IPS DF 4.7 (cell line): ENCODE results near the gene TMEM178B.

Source experiments
- DNase-seq: peaks from one replicate; pipeline ENCODE4 v3.0.0-alpha.2; 2013; ENCODE audit warnings: low spot score; ENCODE audit errors: extremely low read depth

The TMEM178B gene

DNA sequence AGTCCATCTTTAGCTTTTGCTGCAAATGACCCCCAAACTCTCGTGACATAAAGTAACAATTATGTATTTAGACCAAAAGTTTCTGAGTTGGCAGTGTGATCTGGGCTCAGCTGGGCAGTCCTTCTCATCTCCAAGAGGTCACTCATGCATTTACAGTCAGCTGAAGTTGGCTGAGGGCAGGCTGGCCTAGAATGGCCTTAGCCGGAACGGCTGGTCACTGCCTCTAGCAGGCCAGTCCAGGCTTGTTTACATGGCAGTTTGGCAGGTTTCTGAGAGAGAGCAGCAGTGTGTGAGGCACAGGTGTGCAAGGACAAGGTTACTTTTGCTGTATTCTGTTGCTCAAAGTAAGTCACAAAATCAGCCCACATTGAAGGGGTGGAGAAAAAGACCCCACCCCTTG, 277.3 kb downstream of the TMEM178B start:
- no peak for DNase-seq

DNA sequence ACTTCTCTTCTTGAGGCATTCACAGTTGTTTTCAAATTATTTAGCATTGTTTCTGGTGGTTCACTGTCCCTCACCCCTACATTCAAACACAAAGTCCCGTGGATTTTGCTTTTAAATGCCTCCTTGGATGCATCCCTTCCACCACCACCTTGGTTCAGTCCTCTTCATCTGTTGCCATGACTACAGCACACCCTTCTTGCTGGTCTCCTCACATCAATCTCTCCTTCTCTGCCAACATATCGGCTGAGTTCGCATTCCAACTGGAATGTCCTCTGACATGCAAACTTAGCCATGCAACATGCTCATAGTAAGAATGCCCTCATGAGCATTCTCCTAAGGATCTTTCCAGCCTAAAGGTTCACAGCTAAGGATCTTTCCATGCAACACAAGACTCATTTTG, 279.1 kb downstream of the TMEM178B start:
- no peak for DNase-seq

GRCh38 chr7:141354251-141354650, 280.4 kb downstream of the TMEM178B start:
- DNase-seq = no peak

DNA sequence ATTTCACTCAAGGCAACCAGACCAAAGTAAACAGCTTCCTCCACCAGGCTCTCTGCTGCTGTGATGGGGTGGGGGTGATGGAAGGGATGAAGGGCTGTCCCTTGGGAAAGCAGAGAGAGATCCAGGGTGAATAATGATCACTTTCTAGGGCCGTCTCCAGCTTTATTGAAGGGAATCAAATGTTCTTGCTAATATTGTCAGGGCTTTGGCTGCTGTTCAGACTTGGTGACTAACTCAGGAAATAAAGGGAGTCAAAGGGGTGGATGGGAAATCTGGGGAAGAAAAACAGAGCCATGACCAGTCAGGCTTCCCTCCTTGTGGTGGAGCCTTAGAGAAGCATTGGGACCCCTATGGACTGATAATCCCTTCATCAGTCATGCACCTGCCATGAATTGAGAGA, 281.2 kb downstream of the TMEM178B start:
- no peak for DNase-seq

- DNase-seq = no peak
Measured at GRCh38 chr7:141356161-141356560, 282.3 kb downstream of the TMEM178B start.

GRCh38 chr7:141358386-141358785, 284.5 kb downstream of the TMEM178B start:
- DNase-seq = no peak

DNA sequence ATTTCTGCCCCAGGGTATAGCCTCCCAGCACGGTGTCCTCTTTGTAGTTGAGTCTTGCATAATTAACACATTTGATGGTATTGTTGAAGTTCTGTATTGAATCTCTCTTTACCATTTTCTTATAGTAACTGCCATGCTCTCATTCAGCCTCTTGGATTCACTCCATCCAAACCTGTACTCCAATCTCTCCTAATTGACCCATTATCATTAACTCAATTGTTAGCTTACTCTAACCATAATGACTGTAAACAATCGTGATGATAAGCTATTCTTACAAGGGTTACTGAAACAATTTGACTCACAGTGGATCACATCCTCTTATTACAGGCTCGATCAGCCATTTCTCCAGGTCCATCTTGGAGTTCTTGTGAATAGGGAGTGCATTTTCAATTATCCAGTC, 285.4 kb downstream of the TMEM178B start:
- DNase-seq = no peak

GRCh38 chr7:141359740-141360415, 286.0 kb downstream of the TMEM178B start:
- no peak for DNase-seq

GRCh38 chr7:141360416-141360760, 286.5 kb downstream of the TMEM178B start:
- DNase-seq = no peak

GRCh38 chr7:141360803-141361202, 286.9 kb downstream of the TMEM178B start:
- no peak for DNase-seq

GRCh38 chr7:141361479-141361878, 287.6 kb downstream of the TMEM178B start:
- no peak for DNase-seq

GRCh38 chr7:141361960-141362359, 288.1 kb downstream of the TMEM178B start:
- no peak for DNase-seq

DNA sequence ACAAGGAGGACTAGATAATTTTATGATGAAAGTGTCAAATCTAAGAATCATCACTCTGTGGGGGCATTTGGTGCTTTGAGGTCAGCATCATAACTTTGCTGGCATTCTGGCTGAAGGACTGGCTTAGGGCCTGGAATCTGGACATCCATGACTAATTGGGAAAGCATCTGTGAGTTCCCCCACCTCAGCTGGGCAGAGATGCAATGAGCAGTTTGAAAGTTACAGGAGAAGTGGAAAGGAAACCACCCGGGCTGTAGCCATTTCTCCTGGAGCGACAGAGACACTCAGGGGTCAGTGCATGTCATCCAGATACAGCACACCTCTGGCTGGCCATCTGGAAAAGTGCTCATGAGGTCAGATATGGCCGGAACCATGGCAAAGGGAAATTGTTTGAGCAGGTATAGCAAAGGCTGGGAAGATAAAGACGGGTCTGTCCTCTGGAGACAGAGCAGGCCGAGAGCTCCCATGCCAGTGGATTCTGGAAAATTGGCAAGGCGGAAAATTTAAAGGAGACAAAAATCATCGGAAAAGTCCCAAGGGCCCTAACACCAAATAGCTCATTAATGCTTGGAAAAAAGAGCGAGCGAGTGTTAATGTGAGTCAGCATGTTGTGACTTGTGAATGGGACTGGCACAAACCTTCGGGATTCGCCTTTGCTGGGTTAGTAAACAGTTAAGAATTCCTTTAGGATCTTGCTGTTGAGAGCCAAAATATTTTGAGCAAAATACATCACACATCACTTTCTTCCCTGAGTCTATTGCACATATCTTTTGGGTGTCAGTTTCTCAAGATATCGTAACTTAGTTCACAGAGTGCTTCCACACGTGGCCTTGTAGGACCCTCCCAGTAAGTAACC, 288.9 kb downstream of the TMEM178B start:
- no peak for DNase-seq

DNA sequence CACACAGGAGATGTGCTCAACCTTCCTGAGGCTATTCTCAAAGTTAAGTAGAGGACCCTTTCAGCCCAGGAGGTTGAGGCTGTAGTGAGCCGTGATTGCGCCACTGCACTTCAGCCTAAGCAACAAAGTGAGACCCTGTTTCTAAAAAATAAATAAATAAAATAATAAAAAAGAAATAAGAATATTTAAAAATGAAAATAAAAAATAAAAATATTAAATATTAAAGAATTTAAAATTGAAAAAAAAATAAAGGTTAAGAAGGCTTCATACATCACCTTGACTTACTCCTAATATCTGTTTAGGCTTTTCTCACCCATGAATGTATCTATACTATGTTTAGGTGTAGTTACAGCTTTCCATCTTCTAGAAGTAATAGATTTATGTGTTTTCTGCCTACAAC, 289.9 kb downstream of the TMEM178B start:
- no peak for DNase-seq

GRCh38 chr7:141366091-141366621, 292.3 kb downstream of the TMEM178B start:
- peak; percentile 25 for DNase-seq

DNA sequence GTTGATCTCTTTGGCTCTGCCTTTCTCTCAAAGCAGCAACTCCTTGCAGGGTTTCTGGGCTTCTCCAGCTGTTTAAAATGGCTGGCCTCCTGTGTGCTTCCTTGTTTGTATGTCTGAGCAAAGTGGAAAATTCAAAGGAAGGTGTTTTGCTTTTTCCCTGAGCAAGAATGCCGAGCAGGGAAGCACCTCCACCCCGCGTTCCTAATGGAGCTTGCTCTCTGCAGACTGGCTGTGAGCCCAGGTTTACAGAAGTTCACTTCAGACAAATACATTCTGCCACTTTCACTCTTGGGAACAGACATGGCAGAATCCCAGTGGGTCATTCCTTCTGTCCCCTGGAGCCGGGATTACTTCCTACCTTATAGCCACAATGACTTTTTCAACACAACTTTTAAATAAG, 295.6 kb downstream of the TMEM178B start:
- no peak for DNase-seq

- no peak for DNase-seq
Measured at GRCh38 chr7:141370178-141370577, 296.3 kb downstream of the TMEM178B start.

DNA sequence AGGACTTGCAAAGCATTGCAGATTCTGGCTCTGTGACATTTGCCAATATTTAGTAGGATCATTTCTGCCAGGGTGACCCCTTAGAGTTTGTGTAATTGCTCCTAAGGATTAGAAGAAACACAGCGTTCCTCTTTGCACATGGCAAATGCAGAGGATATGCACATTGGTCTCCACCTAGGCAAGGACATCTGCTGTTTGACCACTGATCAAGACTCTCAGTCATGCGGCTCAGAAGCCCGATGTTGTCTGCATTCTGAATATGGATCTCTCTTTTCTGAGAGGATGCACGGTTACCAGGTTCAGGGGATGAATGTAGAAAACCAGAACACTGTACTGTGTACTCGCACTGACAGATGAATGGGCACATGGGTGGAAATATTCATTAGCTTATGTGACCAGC, 296.8 kb downstream of the TMEM178B start:
- no peak for DNase-seq

GRCh38 chr7:141374425-141374824, 300.6 kb downstream of the TMEM178B start:
- DNase-seq = no peak

GRCh38 chr7:141375442-141375841, 301.6 kb downstream of the TMEM178B start:
- no peak for DNase-seq

DNA sequence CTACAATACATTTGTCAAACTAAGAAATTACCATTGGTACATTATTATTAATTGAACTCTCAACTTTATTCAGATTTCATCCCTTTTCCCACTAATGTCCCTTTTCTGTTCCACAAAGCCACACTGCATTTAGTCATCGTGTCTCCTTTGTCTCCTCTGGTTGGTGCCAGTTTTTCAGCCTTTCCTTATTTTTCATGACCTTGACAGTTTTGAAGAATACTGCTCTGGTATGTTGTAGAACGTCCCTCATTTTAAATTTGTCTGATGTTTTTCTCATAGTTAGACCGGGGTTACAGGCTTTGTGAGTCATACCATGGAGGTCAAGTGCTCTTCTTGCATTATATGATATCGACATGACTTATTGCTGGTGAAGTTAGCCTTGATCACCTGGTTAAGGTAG, 304.0 kb downstream of the TMEM178B start:
- no peak for DNase-seq

GRCh38 chr7:141378405-141378804, 304.5 kb downstream of the TMEM178B start:
- DNase-seq = no peak
